Suprapubic skin (tissue), 3 donors: ENCODE measurements around the gene FKBP6.
"Not testable (repeated sequence)": the region's sequence is repeated elsewhere in the genome, so short reads cannot be mapped to it uniquely, and the experiment has no call there.

Source experiments
- POLR2A ChIP-seq, 2 donors: fragments of 450-650 bp; IDR thresholded peaks; one replicate each; pipeline ENCODE4 v1.6.1; 2017; ENCODE audit warnings: antibody characterized with exemption in 2 of 2, mild to moderate bottlenecking in 2 of 2, moderate library complexity in 2 of 2
- TF ChIP-seq, protein P1 (sequence below), 2 donors: fragments of 200-600 bp in 1 of 2; fragments of 450-650 bp in 1 of 2; sonication (generic) in 1 of 2; IDR thresholded peaks; one replicate each; pipeline ENCODE4 v1.5.1; 2016 to 2019; ENCODE audit warnings: antibody characterized with exemption in 2 of 2, mild to moderate bottlenecking in 1 of 2, moderate library complexity in 1 of 2

DNA sequence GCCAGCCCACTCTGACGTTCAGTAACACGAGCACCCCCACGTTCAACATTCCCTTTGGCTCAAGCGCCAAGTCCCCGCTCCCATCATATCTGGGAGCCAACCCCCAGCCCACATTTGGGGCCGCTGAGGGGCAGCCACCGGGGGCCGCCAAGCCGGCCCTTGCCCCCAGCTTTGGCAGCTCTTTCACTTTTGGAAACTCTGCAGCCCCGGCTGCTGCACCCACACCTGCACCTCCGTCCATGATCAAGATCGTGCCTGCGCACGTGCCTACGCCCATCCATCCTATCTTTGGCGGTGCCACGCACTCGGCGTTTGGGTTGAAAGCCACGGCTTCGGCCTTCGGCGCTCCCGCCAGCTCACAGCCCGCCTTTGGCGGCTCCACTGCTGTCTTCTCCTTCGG, 30.3 kb upstream of the FKBP6 start:
- TF ChIP-seq, protein P1, sequence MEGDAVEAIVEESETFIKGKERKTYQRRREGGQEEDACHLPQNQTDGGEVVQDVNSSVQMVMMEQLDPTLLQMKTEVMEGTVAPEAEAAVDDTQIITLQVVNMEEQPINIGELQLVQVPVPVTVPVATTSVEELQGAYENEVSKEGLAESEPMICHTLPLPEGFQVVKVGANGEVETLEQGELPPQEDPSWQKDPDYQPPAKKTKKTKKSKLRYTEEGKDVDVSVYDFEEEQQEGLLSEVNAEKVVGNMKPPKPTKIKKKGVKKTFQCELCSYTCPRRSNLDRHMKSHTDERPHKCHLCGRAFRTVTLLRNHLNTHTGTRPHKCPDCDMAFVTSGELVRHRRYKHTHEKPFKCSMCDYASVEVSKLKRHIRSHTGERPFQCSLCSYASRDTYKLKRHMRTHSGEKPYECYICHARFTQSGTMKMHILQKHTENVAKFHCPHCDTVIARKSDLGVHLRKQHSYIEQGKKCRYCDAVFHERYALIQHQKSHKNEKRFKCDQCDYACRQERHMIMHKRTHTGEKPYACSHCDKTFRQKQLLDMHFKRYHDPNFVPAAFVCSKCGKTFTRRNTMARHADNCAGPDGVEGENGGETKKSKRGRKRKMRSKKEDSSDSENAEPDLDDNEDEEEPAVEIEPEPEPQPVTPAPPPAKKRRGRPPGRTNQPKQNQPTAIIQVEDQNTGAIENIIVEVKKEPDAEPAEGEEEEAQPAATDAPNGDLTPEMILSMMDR (IDR thresholded peaks at IDR 0.05), result not testable (repeated sequence)
- not testable (repeated sequence) for TF ChIP-seq POLR2A (IDR thresholded peaks at IDR 0.05)
